IMR-90 (cell line): ENCODE data around the gene TMPRSS9. TPM values are rescaled to one million over a fixed set of nuclear protein-coding genes. Genes with fewer than 3 reads are reported as not detected.

Source experiments
- ATAC-seq: fragments of 200-7000 bp; cut with Tn5 transposase; 2 replicates; pipeline ENCODE4 v1.9.1; 2020; ENCODE audit warnings: low read depth, mild to moderate bottlenecking, moderate library complexity
- BruUV-seq: library from RNA; stranded (reverse); fragments of 400-500 nt; replicated peaks from 2 replicates; lab custom pipeline; 2021; lab: Mats Ljungman, UMichigan
- CTCF ChIA-PET: fragments of 300-600 bp; formaldehyde crosslinking; extraction: SDS; loops from one replicate; lab custom pipeline; 2021; ENCODE audit warnings: antibody characterized with exemption; lab: Yijun Ruan, JAX
- POLR2A ChIA-PET: fragments of 300-600 bp; sonication (Branson Sonifier 250); formaldehyde crosslinking; loops from one replicate; lab custom pipeline; 2022; ENCODE audit warnings: antibody characterized with exemption; ENCODE audit not compliant: unreplicated experiment; lab: Charles Lee
- DNase-seq: peaks from one replicate; pipeline ENCODE4 v3.0.0; 2013
- H2AFZ ChIP-seq: replicated peaks from 2 replicates; pipeline ENCODE3; 2013; ENCODE audit warnings: low read length, mild to moderate bottlenecking; ENCODE audit not compliant: poor library complexity
- H2AK5ac ChIP-seq: 2 replicates; pipeline ENCODE4 v1.6.1; 2013; ENCODE audit warnings: low read depth, low read length, inconsistent platforms
- H2AK9ac ChIP-seq: replicated peaks from 2 replicates; pipeline ENCODE3; 2013; ENCODE audit warnings: mild to moderate bottlenecking, low read depth, low read length, moderate library complexity; ENCODE audit not compliant: poor library complexity
- H2BK120ac ChIP-seq: 2 replicates; pipeline ENCODE4 v1.6.1; 2013; ENCODE audit warnings: low read depth, low read length, inconsistent platforms
- H2BK15ac ChIP-seq: 3 replicates; pipeline ENCODE4 v1.6.1; 2013; ENCODE audit warnings: low read depth, low read length, inconsistent platforms
- H2BK20ac ChIP-seq: 2 replicates; pipeline ENCODE4 v1.6.1; 2013; ENCODE audit warnings: low read depth, mild to moderate bottlenecking, inconsistent platforms, low read length, moderate library complexity
- H2BK5ac ChIP-seq: 2 replicates; pipeline ENCODE4 v1.6.1; 2013; ENCODE audit warnings: mild to moderate bottlenecking, low read depth, low read length, inconsistent platforms; ENCODE audit not compliant: poor library complexity, severe bottlenecking
- H3K14ac ChIP-seq: replicated peaks from 2 replicates; pipeline ENCODE4 v1.6.1; 2013; ENCODE audit warnings: low read depth, low read length, inconsistent platforms
- H3K18ac ChIP-seq: 2 replicates; pipeline ENCODE4 v1.6.1; 2013; ENCODE audit warnings: low read depth, low read length, control low read depth
- H3K23ac ChIP-seq: 2 replicates; pipeline ENCODE4 v1.6.1; 2013; ENCODE audit warnings: low read depth, low read length, inconsistent platforms
- H3K27ac ChIP-seq: 2 replicates; pipeline ENCODE4 v1.5.1; 2013; ENCODE audit warnings: mild to moderate bottlenecking, control low read depth, low read length; ENCODE audit not compliant: insufficient read depth
- H3K27me3 ChIP-seq: 2 replicates; pipeline ENCODE4 v1.6.1; 2013; ENCODE audit warnings: low read length; ENCODE audit not compliant: control insufficient read depth, insufficient read depth
- H3K36me3 ChIP-seq: 2 replicates; pipeline ENCODE4 v1.6.1; 2013; ENCODE audit warnings: low read length, mixed read lengths; ENCODE audit not compliant: control insufficient read depth, insufficient read depth
- H3K4ac ChIP-seq: 2 replicates; pipeline ENCODE4 v1.6.1; 2013; ENCODE audit warnings: low read depth, low read length, inconsistent platforms
- H3K4me1 ChIP-seq: 2 replicates; pipeline ENCODE4 v1.6.1; 2013; ENCODE audit warnings: low read length, mixed read lengths; ENCODE audit not compliant: control insufficient read depth, insufficient read depth
- H3K4me2 ChIP-seq: 2 replicates; pipeline ENCODE4 v1.6.1; 2013; ENCODE audit warnings: low read depth, mild to moderate bottlenecking, control low read depth, low read length, moderate library complexity
- H3K4me3 ChIP-seq: 2 replicates; pipeline ENCODE4 v1.5.1; 2013; ENCODE audit warnings: low read depth, mild to moderate bottlenecking, control low read depth, low read length, moderate library complexity; ENCODE audit not compliant: insufficient read depth
- H3K56ac ChIP-seq: 2 replicates; pipeline ENCODE4 v1.6.1; 2013; ENCODE audit warnings: low read length, inconsistent platforms; ENCODE audit not compliant: insufficient read depth; ENCODE audit errors: extremely low read depth
- H3K79me1 ChIP-seq, 2 experiments: 2 replicates each; pipeline ENCODE4 v1.6.1; 2013; ENCODE audit warnings: low read length in 2 of 2, inconsistent platforms in 1 of 2, low read depth in 1 of 2
- H3K9ac ChIP-seq: 2 replicates; pipeline ENCODE4 v1.6.1; 2013; ENCODE audit warnings: low read depth, low read length, control low read depth
- H3K9me1 ChIP-seq: 2 replicates; pipeline ENCODE4 v1.6.1; 2013; ENCODE audit warnings: low read length, inconsistent platforms; ENCODE audit not compliant: insufficient read depth
- H3K9me3 ChIP-seq: 2 replicates; pipeline ENCODE4 v1.6.1; 2013; ENCODE audit warnings: low read length; ENCODE audit not compliant: control insufficient read depth, insufficient read depth
- H4K20me1 ChIP-seq: 2 replicates; pipeline ENCODE4 v1.6.1; 2013; ENCODE audit warnings: low read length, inconsistent platforms; ENCODE audit not compliant: insufficient read depth
- H4K5ac ChIP-seq: 2 replicates; pipeline ENCODE4 v1.6.1; 2013; ENCODE audit warnings: mild to moderate bottlenecking, low read depth, low read length, control low read depth
- H4K8ac ChIP-seq, 2 experiments: 2 replicates each; pipeline ENCODE4 v1.6.1; 2013; ENCODE audit warnings: low read depth in 2 of 2, low read length in 2 of 2, control low read depth in 1 of 2, inconsistent platforms in 1 of 2
- H4K91ac ChIP-seq: 2 replicates; pipeline ENCODE4 v1.6.1; 2013; ENCODE audit warnings: low read depth, low read length, inconsistent platforms; ENCODE audit not compliant: insufficient read depth
- BHLHE40 ChIP-seq: fragments of 150-350 bp; IDR thresholded peaks from 2 replicates; pipeline ENCODE4 v1.6.1; 2016; ENCODE audit warnings: mild to moderate bottlenecking, low read depth, low read length
- CEBPB ChIP-seq: IDR thresholded peaks from 2 replicates; pipeline ENCODE4 v1.6.1; 2012; ENCODE audit warnings: low read depth, low read length, improper control_type of control experiment
- CHD1 ChIP-seq: IDR thresholded peaks from 2 replicates; pipeline ENCODE4 v1.6.1; 2012; ENCODE audit warnings: low read depth, low read length, improper control_type of control experiment
- ELK1 ChIP-seq: fragments of 150-350 bp; IDR thresholded peaks from 2 replicates; pipeline ENCODE4 v1.6.1; 2016; ENCODE audit warnings: low read depth, mild to moderate bottlenecking, low read length, moderate library complexity, borderline replicate concordance
- FOS ChIP-seq: fragments of 150-350 bp; IDR thresholded peaks from 2 replicates; pipeline ENCODE4 v1.6.1; 2016; ENCODE audit warnings: low read depth, low read length
- MAFK ChIP-seq: IDR thresholded peaks from 2 replicates; pipeline ENCODE4 v1.6.1; 2012; ENCODE audit warnings: low read depth, low read length, improper control_type of control experiment
- MAZ ChIP-seq: IDR thresholded peaks from 2 replicates; pipeline ENCODE4 v1.6.1; 2012; ENCODE audit warnings: low read depth, mild to moderate bottlenecking, low read length, improper control_type of control experiment, moderate library complexity, borderline replicate concordance
- MXI1 ChIP-seq: IDR thresholded peaks from 2 replicates; pipeline ENCODE4 v1.6.1; 2012; ENCODE audit warnings: low read depth, mild to moderate bottlenecking, low read length, moderate library complexity, borderline replicate concordance
- NFE2L2 ChIP-seq: fragments of 150-350 bp; IDR thresholded peaks from 2 replicates; pipeline ENCODE4 v1.6.1; 2016; ENCODE audit warnings: low read depth, mild to moderate bottlenecking, low read length
- POLR2A ChIP-seq: IDR thresholded peaks from 2 replicates; pipeline ENCODE4 v1.6.1; 2012; ENCODE audit warnings: mild to moderate bottlenecking, low read depth, low read length
- RAD21 ChIP-seq: IDR thresholded peaks from 2 replicates; pipeline ENCODE4 v1.6.1; 2012; ENCODE audit warnings: low read length, improper control_type of control experiment
- RCOR1 ChIP-seq: IDR thresholded peaks from 2 replicates; pipeline ENCODE4 v1.6.1; 2012; ENCODE audit warnings: mild to moderate bottlenecking, low read length, improper control_type of control experiment; ENCODE audit not compliant: insufficient replicate concordance
- RFX5 ChIP-seq: IDR thresholded peaks from 2 replicates; pipeline ENCODE4 v1.8.0; 2012; ENCODE audit warnings: low read depth, mild to moderate bottlenecking, low read length, moderate library complexity
- SMC3 ChIP-seq: fragments of 150-350 bp; IDR thresholded peaks from 2 replicates; pipeline ENCODE4 v1.6.1; 2016; ENCODE audit warnings: low read depth, mild to moderate bottlenecking, antibody characterized with exemption, low read length, moderate library complexity
- USF2 ChIP-seq: fragments of 150-350 bp; IDR thresholded peaks from 2 replicates; pipeline ENCODE4 v1.6.1; 2017; ENCODE audit warnings: mild to moderate bottlenecking, antibody characterized with exemption, low read length, low read depth
- WGBS, 2 experiments: methylation state at CpG; one replicate each; pipeline versions ENCODE4 v1.1.5 to v1.1.7; 2013; ENCODE audit warnings: missing lambda C conversion rate in 2 of 2; ENCODE audit not compliant: insufficient read length in 1 of 2; ENCODE audit errors: extremely low coverage in 2 of 2; 5-methylcytosine and 5-hydroxymethylcytosine counted together
- dilution Hi-C: fragments of 300-500 bp; cut with HindIII; formaldehyde crosslinking; loops from one replicate; pipeline ENCODE4 v1.14.3; 2018; ENCODE audit warnings: low sequenced_read_pairs; ENCODE audit not compliant: unreplicated experiment
- in situ Hi-C: fragments of 300-500 bp; cut with MboI; formaldehyde crosslinking; loops from 3 replicates; pipeline ENCODE4 v1.14.3; 2019; ENCODE audit warnings: low sequenced_read_pairs, inconsistent platforms, mixed read lengths
- intact Hi-C: fragments of 100-400 bp; cut with micrococcal nuclease; formaldehyde crosslinking; loops from 2 replicates; pipeline ENCODE4 v1.10.0; 2022
- polyA plus RNA-seq, 3 experiments: library from polyadenylated mRNA; depleted of rRNA; stranded (reverse); fragments of >200 nt; gene quantifications; 2 replicates each; pipeline ENCODE4 v1.2.3, GENCODE V29; 2012; ENCODE audit warnings: low replicate concordance in 1 of 3
- total RNA-seq: library from RNA; depleted of rRNA; stranded (reverse); fragments of >200 nt; gene quantifications from 2 replicates; pipeline ENCODE4 v1.2.3, GENCODE V29; 2012
- TF ChIP-seq, protein P1 (sequence below): conservative IDR thresholded peaks from 2 replicates; pipeline ENCODE4 v1.5.1; 2012; ENCODE audit warnings: mild to moderate bottlenecking, low read depth, low read length, improper control_type of control experiment

TMPRSS9 gene
- total and polyA plus RNA-seq, 2 of the 4 experiments (the other 2 are of a cell fraction), result not detected

DNA sequence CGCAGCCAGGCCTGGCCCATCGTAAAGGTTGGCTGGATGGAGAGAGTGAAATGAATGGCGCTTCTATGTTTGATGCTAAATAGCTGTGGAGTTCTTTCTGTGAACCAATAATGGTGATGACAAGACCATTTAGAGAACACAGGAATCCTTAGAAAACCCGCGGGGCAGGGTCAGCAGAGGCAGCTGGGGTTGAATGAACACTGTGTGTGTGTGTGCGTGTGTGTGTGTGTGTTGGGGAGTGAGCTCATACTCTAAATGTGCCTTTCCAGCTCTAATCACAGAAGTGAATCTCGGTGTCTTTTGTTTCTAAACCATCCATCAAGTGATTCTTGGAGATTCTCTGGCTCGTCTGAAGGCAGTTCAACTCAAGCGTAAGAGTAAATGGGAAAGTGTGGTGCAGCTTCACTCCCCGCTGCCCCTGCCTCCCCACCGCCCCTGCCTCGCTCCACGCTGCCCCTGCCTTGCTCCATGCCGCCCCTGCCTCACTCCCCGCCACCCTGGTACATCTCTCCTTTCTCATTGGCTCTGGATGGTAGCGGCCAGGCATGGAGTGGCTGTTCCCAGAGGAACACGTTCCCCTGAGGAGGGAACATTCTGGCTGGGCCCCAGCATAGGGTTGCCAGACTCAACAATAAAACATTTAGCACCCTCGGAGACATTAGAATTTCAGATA lies 21.2 kb downstream of the TMPRSS9 start:
- peaks cover 2% of the 10 kb centered on the region for H3K9me1 ChIP-seq
- H3K27me3 ChIP-seq, result no peaks in the 10 kb centered on the region
- H2BK5ac ChIP-seq, result no peak overlapping the region
- POLR2A ChIA-PET, result no interaction called here
- no peak overlapping the region for H2AK9ac ChIP-seq
- H2BK120ac ChIP-seq, result no peak overlapping the region
- H3K4me1 ChIP-seq, result peaks cover 2% of the 10 kb centered on the region; the same call in 1 of the 2 replicates
- no peak overlapping the region for H3K4me3 ChIP-seq
- H2AFZ ChIP-seq, result no peak overlapping the region
- H3K27ac ChIP-seq, result no peak overlapping the region
- no peak overlapping the region for H3K4ac ChIP-seq
- H3K56ac ChIP-seq, result no peak overlapping the region
- no peaks in the 10 kb centered on the region for H4K20me1 ChIP-seq
- no peak overlapping the region for H3K4me2 ChIP-seq
- no peak overlapping the region for H2BK15ac ChIP-seq
- H3K9me3 ChIP-seq, result peaks cover 12% of the 10 kb centered on the region
- CTCF ChIA-PET, result no interaction called here
- H4K91ac ChIP-seq, result no peak overlapping the region
- no peaks in the 10 kb centered on the region for H3K79me1 ChIP-seq
- H4K5ac ChIP-seq, result no peak overlapping the region
- peak; percentile 15 for DNase-seq
- no peak overlapping the region for H3K18ac ChIP-seq
- no peak overlapping the region for H2BK20ac ChIP-seq
- in situ Hi-C loops (no loop called here), intact Hi-C loops (no loop called here), dilution Hi-C loops (no loop called here)
- no peaks in the 10 kb centered on the region for H3K36me3 ChIP-seq
- whole genome bisulfite sequencing, 2 experiments, result 53% methylated on average over 6 of the region's 18 CpGs; no CpG with 5 or more reads in 1 of the 2 experiments
- H4K8ac ChIP-seq, result no peak overlapping the region
- H2AK5ac ChIP-seq, result no peak overlapping the region
- BruUV-seq, result no TSS peak
- H3K14ac ChIP-seq, result no peak overlapping the region
- ATAC-seq, result no peak
- H3K23ac ChIP-seq, result no peak overlapping the region
- TF ChIP-seq ELK1, result no peak
- no peak for TF ChIP-seq RAD21
- no peak for TF ChIP-seq BHLHE40
- no peak for TF ChIP-seq USF2
- no peak for TF ChIP-seq RCOR1
- no peak for TF ChIP-seq POLR2A
- no peak for TF ChIP-seq FOS
- TF ChIP-seq CEBPB, result no peak
- TF ChIP-seq SMC3, result no peak
- TF ChIP-seq NFE2L2, result no peak
- TF ChIP-seq CHD1, result no peak
- TF ChIP-seq MAZ, result no peak
- TF ChIP-seq MAFK, result no peak
- no peak for TF ChIP-seq RFX5
- no peak for TF ChIP-seq MXI1
- TF ChIP-seq, protein P1, sequence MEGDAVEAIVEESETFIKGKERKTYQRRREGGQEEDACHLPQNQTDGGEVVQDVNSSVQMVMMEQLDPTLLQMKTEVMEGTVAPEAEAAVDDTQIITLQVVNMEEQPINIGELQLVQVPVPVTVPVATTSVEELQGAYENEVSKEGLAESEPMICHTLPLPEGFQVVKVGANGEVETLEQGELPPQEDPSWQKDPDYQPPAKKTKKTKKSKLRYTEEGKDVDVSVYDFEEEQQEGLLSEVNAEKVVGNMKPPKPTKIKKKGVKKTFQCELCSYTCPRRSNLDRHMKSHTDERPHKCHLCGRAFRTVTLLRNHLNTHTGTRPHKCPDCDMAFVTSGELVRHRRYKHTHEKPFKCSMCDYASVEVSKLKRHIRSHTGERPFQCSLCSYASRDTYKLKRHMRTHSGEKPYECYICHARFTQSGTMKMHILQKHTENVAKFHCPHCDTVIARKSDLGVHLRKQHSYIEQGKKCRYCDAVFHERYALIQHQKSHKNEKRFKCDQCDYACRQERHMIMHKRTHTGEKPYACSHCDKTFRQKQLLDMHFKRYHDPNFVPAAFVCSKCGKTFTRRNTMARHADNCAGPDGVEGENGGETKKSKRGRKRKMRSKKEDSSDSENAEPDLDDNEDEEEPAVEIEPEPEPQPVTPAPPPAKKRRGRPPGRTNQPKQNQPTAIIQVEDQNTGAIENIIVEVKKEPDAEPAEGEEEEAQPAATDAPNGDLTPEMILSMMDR, result no peak
- H3K9ac ChIP-seq, result no peak overlapping the region
